IMR-90 (cell line): Measurements from ENCODE around the gene WIPF2.

Source experiments
- BHLHE40 ChIP-seq: fragments of 150-350 bp; IDR thresholded peaks from 2 replicates; pipeline ENCODE4 v1.6.1; 2016; ENCODE audit warnings: mild to moderate bottlenecking, low read depth, low read length
- CEBPB ChIP-seq: IDR thresholded peaks from 2 replicates; pipeline ENCODE4 v1.6.1; 2012; ENCODE audit warnings: low read depth, low read length, improper control_type of control experiment
- FOS ChIP-seq: fragments of 150-350 bp; IDR thresholded peaks from 2 replicates; pipeline ENCODE4 v1.6.1; 2016; ENCODE audit warnings: low read depth, low read length
- MAZ ChIP-seq: IDR thresholded peaks from 2 replicates; pipeline ENCODE4 v1.6.1; 2012; ENCODE audit warnings: low read depth, mild to moderate bottlenecking, low read length, improper control_type of control experiment, moderate library complexity, borderline replicate concordance
- MXI1 ChIP-seq: IDR thresholded peaks from 2 replicates; pipeline ENCODE4 v1.6.1; 2012; ENCODE audit warnings: low read depth, mild to moderate bottlenecking, low read length, moderate library complexity, borderline replicate concordance
- POLR2A ChIP-seq: IDR thresholded peaks from 2 replicates; pipeline ENCODE4 v1.6.1; 2012; ENCODE audit warnings: mild to moderate bottlenecking, low read depth, low read length
- RAD21 ChIP-seq: IDR thresholded peaks from 2 replicates; pipeline ENCODE4 v1.6.1; 2012; ENCODE audit warnings: low read length, improper control_type of control experiment
- RCOR1 ChIP-seq: IDR thresholded peaks from 2 replicates; pipeline ENCODE4 v1.6.1; 2012; ENCODE audit warnings: mild to moderate bottlenecking, low read length, improper control_type of control experiment; ENCODE audit not compliant: insufficient replicate concordance
- RFX5 ChIP-seq: IDR thresholded peaks from 2 replicates; pipeline ENCODE4 v1.8.0; 2012; ENCODE audit warnings: low read depth, mild to moderate bottlenecking, low read length, moderate library complexity
- TF ChIP-seq, protein P1 (sequence below): conservative IDR thresholded peaks from 2 replicates; pipeline ENCODE4 v1.5.1; 2012; ENCODE audit warnings: mild to moderate bottlenecking, low read depth, low read length, improper control_type of control experiment
- TF ChIP-seq, protein P2 (sequence below): fragments of 150-350 bp; IDR thresholded peaks from 2 replicates; pipeline ENCODE4 v1.6.1; 2016; ENCODE audit warnings: low read depth, mild to moderate bottlenecking, low read length, moderate library complexity, borderline replicate concordance

DNA sequence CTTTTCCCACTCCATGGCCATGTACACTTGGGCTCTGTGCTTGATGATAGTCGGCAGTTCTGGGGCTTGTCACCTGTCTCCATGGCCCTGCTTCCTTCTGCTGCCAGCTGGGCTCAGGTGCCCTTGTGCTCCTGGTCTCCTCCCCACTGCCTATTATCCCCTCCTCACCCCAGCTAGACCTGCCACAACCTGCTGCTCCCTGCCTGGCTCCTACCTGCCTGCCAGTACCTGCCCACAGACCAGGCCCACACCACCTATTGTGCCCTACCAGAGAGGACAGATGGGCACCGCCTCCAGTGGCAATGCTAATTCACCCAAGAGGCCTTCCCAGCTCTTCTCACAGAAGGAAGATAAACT lies 42.4 kb upstream of the WIPF2 start:
- no peak for TF ChIP-seq CEBPB
- no peak for TF ChIP-seq POLR2A
- TF ChIP-seq, protein P1, sequence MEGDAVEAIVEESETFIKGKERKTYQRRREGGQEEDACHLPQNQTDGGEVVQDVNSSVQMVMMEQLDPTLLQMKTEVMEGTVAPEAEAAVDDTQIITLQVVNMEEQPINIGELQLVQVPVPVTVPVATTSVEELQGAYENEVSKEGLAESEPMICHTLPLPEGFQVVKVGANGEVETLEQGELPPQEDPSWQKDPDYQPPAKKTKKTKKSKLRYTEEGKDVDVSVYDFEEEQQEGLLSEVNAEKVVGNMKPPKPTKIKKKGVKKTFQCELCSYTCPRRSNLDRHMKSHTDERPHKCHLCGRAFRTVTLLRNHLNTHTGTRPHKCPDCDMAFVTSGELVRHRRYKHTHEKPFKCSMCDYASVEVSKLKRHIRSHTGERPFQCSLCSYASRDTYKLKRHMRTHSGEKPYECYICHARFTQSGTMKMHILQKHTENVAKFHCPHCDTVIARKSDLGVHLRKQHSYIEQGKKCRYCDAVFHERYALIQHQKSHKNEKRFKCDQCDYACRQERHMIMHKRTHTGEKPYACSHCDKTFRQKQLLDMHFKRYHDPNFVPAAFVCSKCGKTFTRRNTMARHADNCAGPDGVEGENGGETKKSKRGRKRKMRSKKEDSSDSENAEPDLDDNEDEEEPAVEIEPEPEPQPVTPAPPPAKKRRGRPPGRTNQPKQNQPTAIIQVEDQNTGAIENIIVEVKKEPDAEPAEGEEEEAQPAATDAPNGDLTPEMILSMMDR = no peak
- TF ChIP-seq MXI1 = no peak
- TF ChIP-seq BHLHE40 = no peak
- TF ChIP-seq RFX5 = no peak
- TF ChIP-seq MAZ = no peak
- no peak for TF ChIP-seq RCOR1
- TF ChIP-seq RAD21 = no peak
- no peak for TF ChIP-seq FOS
- TF ChIP-seq, protein P2, sequence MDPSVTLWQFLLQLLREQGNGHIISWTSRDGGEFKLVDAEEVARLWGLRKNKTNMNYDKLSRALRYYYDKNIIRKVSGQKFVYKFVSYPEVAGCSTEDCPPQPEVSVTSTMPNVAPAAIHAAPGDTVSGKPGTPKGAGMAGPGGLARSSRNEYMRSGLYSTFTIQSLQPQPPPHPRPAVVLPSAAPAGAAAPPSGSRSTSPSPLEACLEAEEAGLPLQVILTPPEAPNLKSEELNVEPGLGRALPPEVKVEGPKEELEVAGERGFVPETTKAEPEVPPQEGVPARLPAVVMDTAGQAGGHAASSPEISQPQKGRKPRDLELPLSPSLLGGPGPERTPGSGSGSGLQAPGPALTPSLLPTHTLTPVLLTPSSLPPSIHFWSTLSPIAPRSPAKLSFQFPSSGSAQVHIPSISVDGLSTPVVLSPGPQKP = no peak
